COLO668 (cell line): Measurements from ENCODE around the gene SH3BP4.

ENCODE experiments used
- DNase-seq: peaks from one replicate; lab custom pipeline; 2025; ENCODE audit not compliant: unreplicated experiment; lab: John Stamatoyannopoulos, UW

The SH3BP4 gene

DNA sequence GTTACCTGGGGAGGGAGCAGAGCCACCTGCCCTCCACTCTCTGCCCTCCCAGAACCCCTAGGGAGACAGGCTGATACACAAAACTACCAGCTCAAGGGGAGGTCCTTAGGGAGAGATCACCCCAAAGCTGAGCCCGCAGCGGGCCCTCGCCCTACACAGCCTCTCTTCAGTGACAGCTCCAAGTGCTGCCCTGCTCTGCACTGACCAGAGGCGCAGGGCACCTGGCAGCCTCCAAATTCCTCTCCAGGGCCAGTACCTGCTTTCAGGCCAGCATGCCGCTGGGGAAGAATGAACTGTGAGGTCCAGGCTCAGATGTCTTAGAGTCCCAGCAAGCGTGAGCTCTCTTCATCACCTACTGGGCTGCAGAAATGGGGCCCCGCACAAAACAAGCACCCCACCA is 11.3 kb upstream of the SH3BP4 start:
- no peak for DNase-seq

DNA sequence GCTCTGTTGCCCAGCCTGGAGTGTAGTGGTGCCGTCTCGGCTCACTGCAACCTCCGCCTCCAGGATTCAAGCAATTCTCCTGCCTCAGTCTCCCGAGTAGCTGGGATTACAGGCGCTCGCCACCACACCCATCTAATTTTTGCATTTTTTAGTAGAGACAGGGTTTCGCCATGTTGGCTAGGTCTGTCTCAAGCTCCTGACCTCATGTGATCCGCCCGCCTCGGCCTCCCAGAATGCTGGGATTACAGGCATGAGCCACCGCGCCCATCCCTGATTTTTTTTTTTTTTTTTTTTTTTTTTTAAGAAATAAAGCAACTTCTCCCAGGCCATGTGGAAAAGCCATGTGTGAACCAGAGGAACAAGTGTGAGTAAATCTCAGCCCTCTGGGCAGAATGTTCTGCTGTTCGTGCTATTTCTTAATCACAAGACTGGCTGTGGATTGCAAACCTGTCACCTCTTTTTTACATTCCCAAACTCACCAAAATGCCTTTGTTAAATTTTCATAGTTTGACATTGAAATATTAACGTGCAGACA is 6.4 kb upstream of the SH3BP4 start:
- no peak for DNase-seq

DNA sequence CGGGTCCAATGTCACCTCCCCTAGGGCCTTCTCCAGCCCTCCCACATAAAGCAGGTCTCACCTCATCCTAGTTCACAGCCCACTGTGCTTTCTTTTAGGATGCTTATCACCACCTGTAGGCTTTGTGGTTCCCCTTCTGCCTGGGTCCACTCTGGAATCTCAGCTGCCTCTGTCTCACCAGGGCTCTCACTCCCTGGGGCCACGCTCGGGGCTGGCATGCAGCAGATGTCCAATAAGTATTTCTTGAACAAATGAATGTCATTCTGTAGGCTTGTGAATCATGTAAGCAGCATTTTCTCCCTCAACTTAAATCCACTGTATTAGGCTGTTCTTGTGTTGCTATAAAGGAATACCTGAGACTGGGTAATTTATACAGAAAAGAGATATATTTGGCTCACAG is 4.3 kb upstream of the SH3BP4 start:
- DNase-seq = no peak

DNA sequence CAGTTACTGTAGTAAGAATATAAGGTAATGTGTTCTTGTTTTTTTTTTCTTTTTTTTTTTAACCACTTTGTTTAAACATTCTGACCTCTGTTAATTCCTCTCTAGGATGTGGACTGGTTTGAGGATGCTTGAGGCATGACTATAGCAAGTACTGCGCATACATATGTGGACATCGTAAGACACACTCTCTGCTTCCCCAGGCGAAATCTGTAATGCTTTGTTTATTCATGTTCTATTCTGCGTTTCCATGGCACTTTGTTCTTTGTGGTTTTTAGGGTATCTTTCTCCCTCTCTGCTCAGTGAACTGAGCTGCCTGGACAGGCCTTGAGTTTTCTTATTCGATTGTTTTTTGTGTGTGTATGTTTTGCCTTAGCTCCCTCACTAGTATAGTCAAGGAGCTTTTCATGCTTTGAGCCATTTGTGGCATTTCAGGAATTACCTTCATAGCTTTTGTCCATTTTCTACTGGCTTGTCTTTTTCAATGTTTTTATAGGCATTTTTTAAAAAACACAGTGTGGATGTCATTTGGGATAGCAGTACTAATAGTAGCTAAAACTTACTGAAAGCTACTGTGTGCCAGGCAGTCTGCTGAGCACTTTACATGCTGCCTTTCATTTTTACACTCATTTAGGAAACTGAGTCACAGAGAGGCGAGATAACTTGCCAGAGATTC is 1.9 kb upstream of the SH3BP4 start:
- no peak for DNase-seq

DNA sequence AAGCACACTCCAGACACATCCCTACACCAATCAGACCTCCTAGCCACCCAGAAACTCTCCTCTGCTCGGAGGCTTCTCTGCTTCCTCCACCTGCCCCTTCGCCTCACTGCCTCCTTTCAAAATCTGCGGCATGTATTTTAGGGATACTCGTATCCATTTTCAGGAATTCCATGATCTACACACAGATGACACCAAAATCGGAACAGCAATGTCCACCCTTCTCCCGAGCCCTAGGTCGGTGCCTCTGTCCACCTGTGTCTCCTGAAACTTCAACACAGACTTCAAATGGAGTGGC is 1.4 kb upstream of the SH3BP4 start:
- no peak for DNase-seq

DNA sequence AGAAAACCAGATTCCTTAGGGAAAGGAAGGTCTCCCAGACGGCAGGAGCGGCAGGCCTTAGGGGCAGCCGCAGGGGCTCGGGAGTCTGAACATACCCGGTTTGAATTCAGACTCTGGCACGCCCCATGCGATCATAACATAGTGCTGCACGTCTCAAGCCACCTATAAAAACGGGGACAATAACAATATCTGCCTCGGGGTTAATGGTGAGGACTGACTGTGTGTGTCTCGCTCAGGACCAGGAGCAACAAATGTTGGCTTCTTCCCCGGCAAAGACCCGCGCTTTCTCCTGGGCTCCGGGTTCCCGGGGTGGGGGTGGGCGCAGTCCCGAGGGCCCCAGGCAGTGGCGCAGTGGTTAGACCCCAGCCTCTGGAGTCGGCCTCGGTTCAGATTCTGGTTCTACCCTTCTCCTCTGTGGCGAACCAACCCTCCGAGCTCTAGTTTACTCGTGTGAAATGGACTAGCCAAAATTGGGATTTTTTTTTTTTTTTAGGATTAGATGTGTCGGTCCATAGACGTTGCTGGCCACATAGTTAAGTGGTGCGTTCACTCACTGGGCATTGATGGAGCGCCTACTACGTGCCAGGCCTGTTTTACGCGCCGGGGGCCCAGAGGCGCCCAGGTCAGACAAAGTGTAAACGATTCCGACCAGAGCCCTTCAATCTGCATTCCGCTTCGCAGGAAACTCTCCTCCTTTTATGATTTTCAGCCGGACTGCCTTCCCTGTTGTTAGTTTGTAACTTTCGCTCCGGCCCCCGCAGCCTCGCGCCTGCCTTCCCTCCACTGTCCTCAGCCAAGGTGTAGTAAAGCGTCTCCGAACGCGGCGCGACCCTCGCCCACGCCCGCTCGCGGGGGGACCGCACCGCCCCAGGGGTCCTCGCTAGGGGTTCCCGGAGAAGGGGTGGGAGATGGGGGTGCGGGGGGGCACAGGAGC is 820 bp upstream of the SH3BP4 start:
- no peak for DNase-seq

DNA sequence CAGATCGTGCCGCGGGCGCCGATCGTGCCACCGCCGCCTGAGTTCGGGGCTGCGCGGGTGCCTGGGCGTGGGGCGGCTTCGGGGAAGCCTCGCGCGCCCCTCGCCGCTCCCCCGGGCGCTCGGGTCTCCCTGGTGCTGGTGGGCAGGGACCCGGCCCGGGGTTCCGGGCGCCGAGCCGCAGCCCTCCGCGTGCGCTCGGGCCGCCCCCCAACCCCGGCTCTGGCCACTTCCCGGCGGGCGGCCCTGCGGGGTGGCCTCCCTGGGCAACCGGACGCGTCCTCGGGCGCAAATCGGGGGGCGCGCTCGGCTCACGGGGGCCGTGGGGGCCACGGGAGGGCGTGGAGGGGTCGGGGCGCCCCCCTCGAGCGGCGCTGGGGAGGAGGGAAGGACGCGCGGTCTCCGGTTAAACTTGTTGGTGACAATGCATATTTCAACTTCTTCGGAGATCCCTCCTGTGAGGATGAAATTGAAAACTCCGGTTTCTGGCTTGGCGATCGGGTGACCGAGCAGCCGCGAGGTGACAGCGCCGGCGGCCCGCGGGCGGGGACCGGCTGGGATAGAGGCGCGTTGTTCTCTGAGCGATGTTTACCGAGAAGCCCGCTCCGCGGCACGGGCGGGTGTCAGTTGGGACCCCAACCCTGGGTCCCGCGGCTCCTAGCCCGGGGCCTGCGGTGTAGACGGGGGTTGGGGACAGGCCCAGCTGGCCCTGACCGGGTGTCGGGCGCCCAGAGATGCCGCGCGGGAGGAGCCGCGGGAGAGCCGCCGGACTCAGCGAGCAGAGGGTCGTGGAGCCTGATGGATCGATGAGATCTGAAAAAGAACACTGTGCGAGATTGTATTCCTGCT is 676 bp downstream of the SH3BP4 start:
- DNase-seq = peak; percentile 58

DNA sequence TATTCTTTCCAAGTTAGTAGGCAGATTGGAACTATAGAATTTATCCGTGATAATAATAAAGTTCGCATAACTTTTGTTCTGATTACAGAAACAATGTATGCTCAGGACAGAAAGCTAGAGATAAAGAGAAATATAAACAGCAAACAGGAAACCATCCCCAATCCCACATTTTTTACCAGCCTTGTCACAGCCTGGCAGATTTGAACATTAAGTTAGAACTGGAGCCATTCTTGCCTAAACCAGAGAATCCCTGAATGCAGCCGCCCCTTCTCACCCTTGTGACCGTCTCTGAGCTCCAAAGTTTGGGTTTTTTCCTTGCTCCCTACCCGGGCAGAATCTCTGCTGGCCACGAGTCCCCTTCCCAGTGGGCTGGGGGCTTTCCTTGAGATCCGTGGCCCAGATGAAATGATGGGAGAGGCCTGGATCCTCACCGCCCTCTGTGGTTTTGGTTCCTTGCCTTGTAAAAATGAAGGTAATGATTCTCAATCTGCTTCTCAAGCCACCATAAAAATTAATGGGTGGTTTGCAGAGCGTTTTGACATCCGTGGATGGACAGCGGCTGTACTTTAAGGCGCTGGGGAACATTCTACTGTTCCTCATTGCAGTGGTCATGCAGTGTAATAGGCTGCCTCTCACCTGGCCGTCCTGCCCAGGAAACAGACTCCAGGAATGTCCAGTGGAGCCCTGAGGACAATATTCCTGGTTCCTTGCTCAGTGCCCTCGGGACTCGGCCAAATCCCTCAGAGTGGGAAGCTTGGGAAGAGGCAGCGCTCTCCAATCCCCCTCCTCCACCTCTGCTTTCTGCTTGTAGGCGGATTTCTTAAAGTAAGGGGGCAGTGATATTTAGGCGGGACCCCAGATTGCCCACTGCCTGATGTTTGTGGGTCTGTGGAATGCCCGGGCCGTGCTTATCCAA is 1.6 kb downstream of the SH3BP4 start:
- DNase-seq = no peak

DNA sequence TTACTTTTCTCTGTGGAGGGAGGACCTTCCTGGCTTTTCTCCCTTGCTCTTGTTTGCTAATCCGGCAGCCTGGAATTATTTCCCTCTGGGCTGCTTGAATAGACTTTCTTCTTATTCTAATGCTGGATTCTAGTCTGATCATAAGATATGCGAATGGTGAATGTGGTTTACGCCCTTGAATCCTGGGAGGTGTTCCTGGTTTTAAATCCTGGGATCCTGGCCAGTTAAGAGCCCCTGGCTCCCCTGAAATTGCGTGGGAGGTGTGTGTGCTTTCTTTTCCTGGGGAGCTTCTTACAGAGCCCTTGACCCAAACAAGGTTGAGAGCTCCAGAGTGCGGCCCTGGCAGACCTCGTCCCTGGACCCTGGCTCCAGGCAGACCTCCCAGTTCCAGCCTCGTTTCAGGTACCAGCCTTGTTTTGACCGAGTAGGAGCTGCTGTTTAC is 2.8 kb downstream of the SH3BP4 start:
- DNase-seq = no peak

DNA sequence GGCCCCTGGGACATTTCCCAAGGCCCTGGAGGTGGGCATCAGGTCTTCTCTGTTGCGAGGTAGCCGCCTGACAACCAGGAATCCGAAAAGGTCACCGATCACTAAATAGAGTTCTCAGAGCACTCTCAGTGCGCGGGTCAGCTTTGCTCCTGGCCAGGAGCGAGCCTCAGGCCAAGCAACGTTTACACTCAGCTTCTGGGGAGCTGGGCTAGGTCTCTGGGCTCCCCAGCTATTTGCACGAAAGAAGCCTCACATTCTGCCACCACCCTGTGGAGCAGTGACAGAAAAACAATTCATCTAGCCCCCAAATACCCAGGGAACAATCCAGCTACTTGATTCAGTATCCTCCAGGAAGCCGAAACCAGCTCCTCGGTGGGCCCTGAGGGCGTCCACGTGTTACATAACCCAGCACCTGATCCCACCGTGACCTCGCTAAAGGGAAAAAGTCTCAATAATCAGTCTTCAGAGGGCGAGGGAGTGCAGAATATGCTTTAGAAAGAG is 3.3 kb downstream of the SH3BP4 start:
- DNase-seq = no peak

DNA sequence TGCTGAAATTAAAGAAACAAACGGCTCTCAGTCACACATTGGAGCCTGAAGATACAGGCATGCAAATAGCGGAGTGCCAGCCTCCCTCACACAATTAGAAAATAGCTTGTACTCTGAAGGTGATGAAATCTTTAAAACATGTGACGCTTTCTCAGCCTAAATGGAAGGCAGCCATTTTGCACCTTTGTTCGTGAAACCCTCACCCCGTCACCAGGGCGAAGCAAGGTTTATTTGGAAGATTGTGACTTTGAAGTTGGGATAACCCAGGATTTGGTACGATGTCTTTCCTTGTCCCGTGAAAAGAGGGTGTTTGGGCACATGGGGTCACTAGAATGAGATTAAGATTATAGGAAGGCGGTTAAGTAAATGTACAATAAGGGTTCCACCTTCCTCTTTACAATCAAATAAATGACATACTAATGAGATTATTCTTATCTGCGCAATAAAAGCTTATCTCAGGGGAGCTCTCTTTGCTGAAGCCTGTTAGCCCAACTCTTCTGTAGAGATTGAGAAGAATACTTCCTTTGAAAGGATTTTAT is 4.2 kb downstream of the SH3BP4 start:
- no peak for DNase-seq

DNA sequence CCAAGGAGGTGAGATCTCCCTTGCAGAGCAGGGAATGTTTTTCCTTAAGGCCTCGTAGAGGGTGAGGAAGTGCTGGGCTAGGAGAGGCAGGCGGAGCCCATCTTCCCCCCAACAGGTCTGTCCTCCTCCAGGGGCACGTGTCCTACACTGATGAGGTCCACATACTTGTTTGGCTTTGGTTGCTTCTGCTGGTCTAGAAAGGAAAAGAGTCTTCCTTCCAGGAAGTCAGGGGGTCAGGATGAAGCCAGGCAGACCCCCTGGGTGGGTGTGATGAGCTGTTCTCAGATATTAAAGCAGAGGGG is 6.0 kb downstream of the SH3BP4 start:
- no peak for DNase-seq

DNA sequence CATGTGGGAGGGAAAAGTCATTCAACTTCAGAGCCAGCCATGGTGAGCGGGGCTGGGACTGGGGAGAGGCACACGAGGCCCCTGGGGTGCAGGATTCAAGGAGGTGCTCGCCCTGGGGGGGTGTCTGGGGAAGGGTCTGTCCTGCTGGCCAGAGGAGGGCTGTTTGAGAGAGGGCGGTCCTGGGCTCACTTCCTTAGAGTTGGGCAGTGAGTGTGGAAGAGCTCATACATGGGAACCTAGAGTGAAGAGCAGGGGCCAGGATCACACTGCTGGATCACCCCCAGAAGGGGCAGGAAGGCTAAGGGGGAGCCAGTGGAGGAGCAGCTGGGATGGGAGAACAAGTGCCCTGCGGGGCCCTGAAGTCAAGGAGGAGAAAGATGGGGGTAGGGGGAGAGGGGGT is 6.5 kb downstream of the SH3BP4 start:
- no peak for DNase-seq

DNA sequence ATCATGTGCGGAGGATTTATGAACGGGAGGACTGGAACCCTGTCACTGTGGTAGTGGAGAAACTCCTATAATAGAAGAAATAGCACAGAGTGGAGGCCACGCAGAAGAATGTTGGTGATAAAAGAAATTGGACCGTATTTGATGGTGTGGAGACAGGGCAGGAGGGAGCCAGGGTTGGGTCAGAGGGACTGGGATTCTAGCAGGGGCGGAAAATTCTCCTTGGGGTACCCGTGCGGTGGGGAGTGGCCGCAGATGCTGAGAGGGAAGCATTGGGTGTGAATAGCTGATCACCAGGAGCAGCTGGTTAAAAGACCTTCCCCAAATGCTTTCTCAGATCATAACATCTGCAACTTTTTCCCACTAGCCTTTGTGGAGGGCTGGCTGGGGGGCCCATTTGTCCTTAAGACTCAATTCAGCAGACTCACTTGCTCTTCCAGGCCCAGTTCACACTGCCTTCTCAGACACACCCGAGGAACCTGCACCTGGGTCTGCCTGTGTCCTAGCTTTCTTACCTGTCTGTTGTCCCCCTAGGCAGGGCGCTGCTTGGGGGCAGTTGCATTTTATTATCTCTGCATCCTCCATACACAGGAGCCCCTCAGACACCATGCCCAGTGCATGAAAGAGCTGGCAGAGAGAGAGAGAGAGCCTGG is 7.1 kb downstream of the SH3BP4 start:
- no peak for DNase-seq

DNA sequence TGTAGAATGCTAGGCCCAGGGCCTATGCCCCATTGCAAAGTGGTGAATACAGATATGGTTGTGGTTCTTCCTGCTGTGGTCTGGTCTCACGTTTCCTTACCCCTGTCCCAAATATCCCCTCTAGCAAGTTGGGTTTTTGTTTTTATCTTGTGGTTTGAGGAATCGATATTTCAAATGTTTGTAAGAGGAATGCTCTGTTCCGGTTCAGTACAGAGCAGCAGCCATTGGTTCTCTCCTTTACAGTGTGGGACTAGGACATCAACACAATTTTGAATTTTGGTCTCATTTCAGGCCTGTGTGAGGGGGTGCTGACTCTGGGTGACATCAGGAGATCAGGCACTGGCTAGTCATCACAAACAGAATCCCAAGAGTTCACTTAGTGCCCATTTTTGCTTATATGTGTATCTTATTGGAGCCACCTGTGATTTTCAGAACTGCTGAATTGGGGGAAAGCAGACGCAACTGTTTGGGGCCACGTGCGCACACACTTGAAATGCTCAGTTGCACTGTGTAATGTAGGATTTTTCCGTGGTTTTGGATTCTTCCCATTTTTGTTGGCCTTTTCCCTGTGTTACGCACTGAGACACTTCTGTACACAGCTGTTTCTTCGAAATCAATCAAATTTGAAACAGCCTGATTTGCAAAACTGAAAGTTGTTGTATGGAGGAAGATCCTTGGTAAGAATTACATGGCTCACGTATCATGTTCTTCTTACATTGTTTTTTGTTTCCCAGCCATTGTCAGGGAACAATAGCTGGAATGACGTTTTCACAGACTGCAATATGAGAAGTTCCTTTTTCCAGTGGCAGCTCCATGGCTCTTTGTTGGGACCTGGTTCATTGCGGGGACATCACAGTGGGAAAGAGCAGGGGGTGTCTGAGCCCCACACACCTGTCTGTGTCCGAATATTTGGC is 8.6 kb downstream of the SH3BP4 start:
- DNase-seq = peak; percentile 65

DNA sequence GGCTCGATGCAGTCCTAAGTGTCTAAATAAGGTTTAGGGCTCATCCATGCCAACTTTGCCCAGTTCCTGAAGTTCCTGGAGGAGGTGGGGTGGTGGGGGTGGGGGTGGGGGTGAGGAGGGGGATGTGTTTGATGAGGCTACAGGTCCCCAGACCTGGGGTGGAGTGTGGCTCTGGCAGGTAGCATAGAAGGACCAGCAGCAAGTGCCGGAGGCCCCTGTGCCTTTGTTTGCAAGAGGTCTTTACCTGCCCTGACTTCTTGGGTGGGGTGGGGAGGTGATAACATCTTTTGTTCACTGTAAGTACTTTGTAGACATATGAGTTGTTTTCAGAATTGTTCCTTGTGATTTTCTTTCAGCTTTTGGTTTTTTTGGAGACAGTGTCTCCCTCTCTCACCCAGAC is 10.0 kb downstream of the SH3BP4 start:
- no peak for DNase-seq

DNA sequence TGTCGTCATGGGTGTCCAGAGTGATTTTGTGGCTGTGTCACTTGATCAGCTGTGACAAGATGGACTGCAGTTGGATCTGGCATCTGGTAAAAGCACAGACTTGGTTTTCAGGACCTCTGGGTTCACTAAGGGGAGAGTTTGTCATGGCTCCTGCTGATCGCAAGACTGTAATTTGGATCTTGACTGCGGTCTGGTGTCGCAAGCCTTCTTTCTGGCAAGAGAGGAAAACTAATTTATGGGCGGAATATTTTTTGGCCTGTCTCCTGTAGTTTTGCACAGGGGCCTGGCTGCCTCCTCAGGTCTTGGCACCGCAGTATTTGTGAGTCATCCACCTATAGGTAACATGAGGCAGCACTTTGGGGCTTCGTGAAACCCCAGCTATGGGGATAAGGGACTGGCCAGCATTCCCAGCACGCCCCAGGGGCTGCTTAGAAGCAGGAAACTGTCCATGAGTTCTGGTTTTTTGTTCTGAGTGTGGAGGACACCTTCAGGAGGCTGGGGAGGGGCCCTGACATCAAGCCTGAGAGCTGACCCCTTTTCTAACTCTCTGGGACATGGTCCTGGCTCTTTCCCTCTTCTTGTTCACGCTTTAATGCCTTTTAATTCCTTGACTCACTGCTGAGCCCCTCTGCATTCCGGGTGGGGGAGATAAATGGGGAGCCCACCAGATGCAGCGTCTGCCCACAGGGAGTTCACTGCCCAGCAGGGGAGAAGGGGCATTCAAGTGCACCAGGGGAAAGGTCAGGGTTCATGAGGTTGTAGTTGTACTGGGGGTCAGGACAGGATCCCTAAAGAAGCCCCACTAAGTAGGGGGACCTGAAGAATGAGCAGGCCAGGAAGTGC is 12.2 kb downstream of the SH3BP4 start:
- no peak for DNase-seq
